ENCODE results near the gene ECD.
A peak's percentile ranks its signal among the peaks of the same experiment; 100 is the strongest.
"Not testable (repeated sequence)": the region's sequence is repeated elsewhere in the genome, so short reads cannot be mapped to it uniquely, and the experiment has no call there.

ECD gene

GRCh38 chr10:73159038-73159648, 8.7 kb downstream of the ECD start:
- peak; percentile 79 for DNase-seq (ENCODE audit: low spot score)

- no peak for DNase-seq (ENCODE audit: low spot score)
These were observed 11.8 kb downstream of the ECD start for GRCh38 chr10:73156054-73156453.

GRCh38 chr10:73152009-73152408, 15.8 kb downstream of the ECD start:
- no peak for DNase-seq (ENCODE audit: low spot score)

GRCh38 chr10:73150633-73151413, 17.0 kb downstream of the ECD start:
- DNase-seq (ENCODE audit: low spot score): not testable (repeated sequence)

GRCh38 chr10:73141603-73142002, 26.2 kb downstream of the ECD start:
- DNase-seq (ENCODE audit: low spot score): no peak

GRCh38 chr10:73139251-73139650, 28.6 kb downstream of the ECD start:
- DNase-seq (ENCODE audit: low spot score): no peak

GRCh38 chr10:73136627-73137026, 31.2 kb downstream of the ECD start:
- DNase-seq (ENCODE audit: low spot score): no peak

GRCh38 chr10:73134727-73135126, 33.1 kb downstream of the ECD start:
- DNase-seq (ENCODE audit: low spot score): no peak

- no peak for DNase-seq (ENCODE audit: low spot score)
These were observed 35.7 kb downstream of the ECD start for GRCh38 chr10:73131913-73132686.

- DNase-seq (ENCODE audit: low spot score): no peak
These were observed 36.5 kb downstream of the ECD start for GRCh38 chr10:73131301-73131700.

GRCh38 chr10:73126343-73126742, 41.5 kb downstream of the ECD start:
- DNase-seq (ENCODE audit: low spot score): no peak

GRCh38 chr10:73119952-73120351, 47.9 kb downstream of the ECD start:
- DNase-seq (ENCODE audit: low spot score): no peak

- DNase-seq (ENCODE audit: low spot score): no peak
These were observed 48.4 kb downstream of the ECD start for GRCh38 chr10:73119457-73119856.

- no peak for DNase-seq (ENCODE audit: low spot score)
These were observed 49.6 kb downstream of the ECD start for GRCh38 chr10:73117976-73118743.

GRCh38 chr10:73116017-73116416, 51.8 kb downstream of the ECD start:
- DNase-seq (ENCODE audit: low spot score): no peak

GRCh38 chr10:73113551-73113950, 54.3 kb downstream of the ECD start:
- no peak for DNase-seq (ENCODE audit: low spot score)

GRCh38 chr10:73112032-73112431, 55.8 kb downstream of the ECD start:
- not testable (repeated sequence) for DNase-seq (ENCODE audit: low spot score)

- DNase-seq (ENCODE audit: low spot score): peak; percentile 47
These were observed 57.4 kb downstream of the ECD start, which contains the start of gene NUDT13 for GRCh38 chr10:73110345-73110849. Gene NUDT13 (plus strand): TSS chr10:73110455. CDS start chr10:73114366, 3,911 bp downstream.

- DNase-seq (ENCODE audit: low spot score): not testable (repeated sequence)
These were observed 58.6 kb downstream of the ECD start for GRCh38 chr10:73109248-73109652.

GRCh38 chr10:73106301-73106700, 61.5 kb downstream of the ECD start:
- DNase-seq (ENCODE audit: low spot score): no peak

GRCh38 chr10:73099141-73099540, 68.7 kb downstream of the ECD start:
- DNase-seq (ENCODE audit: low spot score): no peak

GRCh38 chr10:73097305-73097670, 70.5 kb downstream of the ECD start:
- DNase-seq (ENCODE audit: low spot score): no peak

Data from hematopoietic multipotent progenitor cell treated with erythropoietin and hydrocortisone succinate and interleukin-3 and kit ligand, for 15 days (in vitro differentiated cells).